K562 (cell line): Measurements from ENCODE around the gene CPA3. TPM values are rescaled to one million over a fixed set of nuclear protein-coding genes. Genes with fewer than 3 reads are reported as not detected.

Experiments used
- ATAC-seq: fragments of 200-7000 bp; cut with Tn5 transposase; 3 replicates; pipeline ENCODE4 v1.9.1; 2020; ENCODE audit warnings: moderate library complexity
- BruUV-seq: library from RNA; stranded (reverse); fragments of 400-500 nt; replicated peaks from 2 replicates; lab custom pipeline; 2021; lab: Mats Ljungman, UMichigan
- CTCF ChIA-PET: fragments of 300-600 bp; formaldehyde crosslinking; extraction: SDS; loops from one replicate; lab custom pipeline; 2021; ENCODE audit warnings: low intra/inter-chr PET ratio; lab: Yijun Ruan, JAX
- POLR2A ChIA-PET: fragments of 300-600, 350-650 bp; sonication (Branson Sonifier 250); formaldehyde crosslinking; extraction: SDS; loops from one replicate; lab custom pipeline; 2021; ENCODE audit warnings: antibody characterized with exemption, inconsistent platforms; lab: Yijun Ruan, JAX
- DNase-seq, 4 experiments: peaks; one replicate each; pipeline versions ENCODE4 v3.0.0 to v3.0.0-alpha.2; 2011 to 2018; ENCODE audit warnings: low spot score in 3 of 4, mixed read lengths in 3 of 4; ENCODE audit errors: extremely low read depth in 1 of 4
- FAIRE-seq: peaks from 2 replicates; lab custom pipeline; 2011; peaks lifted over from hg19 to GRCh38; lab: Jason Lieb, UNC
- H2AFZ ChIP-seq: 2 replicates; pipeline ENCODE4 v1.6.0; 2011; ENCODE audit warnings: low read depth, low read length, control low read depth, inconsistent platforms
- H3K27ac ChIP-seq: fragments of 200-600 bp; 3 replicates; pipeline ENCODE4 v1.8.0; 2011; ENCODE audit warnings: low read depth, mild to moderate bottlenecking, control low read depth, inconsistent platforms, low read length, moderate library complexity, mixed read lengths; ENCODE audit errors: extremely low read depth
- H3K27me3 ChIP-seq, 2 experiments: fragments of 300-600 bp in 1 of 2; 2 replicates in 1 of 2; 3 replicates in 1 of 2; pipeline versions ENCODE4 v1.6.0 to v1.8.0; 2011; ENCODE audit warnings: inconsistent platforms in 2 of 2, low read length in 2 of 2, mild to moderate bottlenecking in 1 of 2, mixed read lengths in 1 of 2, moderate library complexity in 1 of 2; ENCODE audit not compliant: control insufficient read depth in 2 of 2, insufficient read depth in 2 of 2
- H3K36me3 ChIP-seq: fragments of 300-600 bp; 3 replicates; pipeline ENCODE4 v1.8.0; 2011; ENCODE audit warnings: mild to moderate bottlenecking, low read length, inconsistent platforms; ENCODE audit not compliant: control insufficient read depth, insufficient read depth
- H3K4me1 ChIP-seq, 2 experiments: fragments of 200-600 bp in 1 of 2; replicated peaks in 1 of 2; 2 replicates in 1 of 2; 3 replicates in 1 of 2; pipeline versions ENCODE4 v1.5.1 to v1.8.0; 2011; ENCODE audit warnings: inconsistent platforms in 2 of 2, low read length in 2 of 2, mild to moderate bottlenecking in 1 of 2, mixed read lengths in 1 of 2, moderate library complexity in 1 of 2; ENCODE audit not compliant: control insufficient read depth in 2 of 2, insufficient read depth in 2 of 2
- H3K4me2 ChIP-seq: 2 replicates; pipeline ENCODE4 v1.6.1; 2011; ENCODE audit warnings: low read length, control low read depth, inconsistent platforms, mixed read lengths; ENCODE audit not compliant: insufficient read depth
- H3K4me3 ChIP-seq: fragments of 200-600 bp; sonication (generic), shearing (Covaris generic); 2 replicates; pipeline ENCODE4 v1.5.1; 2016; ENCODE audit warnings: control low read depth, inconsistent platforms
- H3K79me2 ChIP-seq: fragments of 200-600 bp; 3 replicates; pipeline ENCODE4 v1.8.0; 2011; ENCODE audit warnings: low read length, inconsistent platforms; ENCODE audit not compliant: control insufficient read depth, insufficient read depth
- H3K9ac ChIP-seq, 2 experiments: 2 replicates each; pipeline versions ENCODE4 v1.6.0 to v1.6.1; 2011; ENCODE audit warnings: low read depth in 2 of 2, low read length in 2 of 2, control low read depth in 1 of 2, inconsistent platforms in 1 of 2, mild to moderate bottlenecking in 1 of 2, mixed read lengths in 1 of 2; ENCODE audit not compliant: insufficient read depth in 1 of 2
- H3K9me1 ChIP-seq: one replicate; pipeline ENCODE4 v1.6.0; 2011; ENCODE audit warnings: inconsistent platforms, mild to moderate bottlenecking, low read length, moderate library complexity; ENCODE audit not compliant: control insufficient read depth, insufficient read depth
- H3K9me3 ChIP-seq: replicated peaks from 2 replicates; pipeline ENCODE4 v1.5.1; 2011; ENCODE audit warnings: low read depth, low read length, inconsistent platforms; ENCODE audit not compliant: control insufficient read depth, insufficient read depth
- H4K20me1 ChIP-seq: replicated peaks from 2 replicates; pipeline ENCODE4 v1.6.1; 2011; ENCODE audit warnings: low read length, inconsistent platforms, mixed read lengths; ENCODE audit not compliant: control insufficient read depth, insufficient read depth
- CBX3 ChIP-seq, 2 experiments: IDR thresholded peaks; 1 replicate in 1 of 2; 2 replicates in 1 of 2; pipeline ENCODE4 v1.6.1; 2012; ENCODE audit warnings: inconsistent platforms in 2 of 2, low read length in 2 of 2, borderline replicate concordance in 1 of 2, control low read depth in 1 of 2
- CSDE1 ChIP-seq, 2 experiments: fragments of 450-650 bp; IDR thresholded peaks; 2 replicates each; pipeline ENCODE4 v1.6.1; 2016; ENCODE audit warnings: mild to moderate bottlenecking in 1 of 2
- DLX4 ChIP-seq: fragments of 250-450 bp; sonication (Bioruptor Pico); IDR thresholded peaks from 2 replicates; pipeline ENCODE4 v1.6.1; 2021; ENCODE audit warnings: mild to moderate bottlenecking
- FOXJ2 ChIP-seq: fragments of 200-800 bp; sonication (Bioruptor generic); IDR thresholded peaks from 2 replicates; pipeline ENCODE4 v1.6.1; 2016; ENCODE audit warnings: missing genetic modification characterization, missing compliant biosample characterization
- HMG20B ChIP-seq: fragments of 250-450 bp; sonication (Bioruptor Pico); IDR thresholded peaks from 2 replicates; pipeline ENCODE4 v1.5.0; 2021; ENCODE audit warnings: mild to moderate bottlenecking
- ILF3 ChIP-seq: fragments of 450-650 bp; IDR thresholded peaks from 2 replicates; pipeline ENCODE4 v1.6.1; 2018; ENCODE audit warnings: antibody characterized with exemption, mild to moderate bottlenecking, moderate library complexity, borderline replicate concordance
- MLLT1 ChIP-seq, 2 experiments: fragments of 450-650 bp; IDR thresholded peaks; 2 replicates each; pipeline ENCODE4 v1.6.1; 2016
- POLR2G ChIP-seq: fragments of 200-400 bp; formaldehyde crosslinking; IDR thresholded peaks from 2 replicates; pipeline ENCODE4 v1.6.1; 2017; ENCODE audit warnings: low read depth, mild to moderate bottlenecking, antibody characterized with exemption, low read length, moderate library complexity
- SMAD3 ChIP-seq: fragments of 450-650 bp; formaldehyde crosslinking; conservative IDR thresholded peaks from 2 replicates; pipeline ENCODE4 v1.4.0; 2020; ENCODE audit warnings: mild to moderate bottlenecking
- THRB ChIP-seq: fragments of 450-650 bp; formaldehyde crosslinking; conservative IDR thresholded peaks from 2 replicates; pipeline ENCODE4 v1.4.0; 2022; ENCODE audit warnings: mild to moderate bottlenecking, missing genetic modification characterization
- TSC22D4 ChIP-seq: fragments of 450-650 bp; IDR thresholded peaks from 2 replicates; pipeline ENCODE4 v1.6.1; 2016; ENCODE audit warnings: missing genetic modification characterization, missing biosample characterization, control low read depth
- XRCC3 ChIP-seq: fragments of 450-650 bp; IDR thresholded peaks from 2 replicates; pipeline ENCODE4 v1.6.1; 2017; ENCODE audit warnings: mild to moderate bottlenecking, moderate library complexity
- ZBTB2 ChIP-seq: fragments of 450-650 bp; IDR thresholded peaks from 2 replicates; pipeline ENCODE4 v1.6.1; 2016; ENCODE audit warnings: antibody characterized with exemption
- ZNF41 ChIP-seq: fragments of 250-450 bp; sonication (Bioruptor Pico); conservative IDR thresholded peaks from 2 replicates; pipeline ENCODE4 v1.4.0; 2020; ENCODE audit warnings: mild to moderate bottlenecking
- ZNF586 ChIP-seq: fragments of 450-650 bp; formaldehyde crosslinking; conservative IDR thresholded peaks from 2 replicates; pipeline ENCODE4 v1.4.0; 2020; ENCODE audit warnings: mild to moderate bottlenecking, moderate library complexity
- ZNF695 ChIP-seq: fragments of 450-650 bp; formaldehyde crosslinking; IDR thresholded peaks from 2 replicates; pipeline ENCODE4 v1.4.0; 2020; ENCODE audit warnings: mild to moderate bottlenecking, moderate library complexity
- WGBS: fragments of 100-300 bp; shearing (Covaris generic); methylation state at CpG from one replicate; pipeline ENCODE4 v1.1.6; 2016; ENCODE audit warnings: low coverage, mixed read lengths; ENCODE audit not compliant: insufficient coverage; ENCODE audit errors: missing lambda C conversion rate; 5-methylcytosine and 5-hydroxymethylcytosine counted together
- in situ Hi-C: fragments of 300-500 bp; cut with MboI; formaldehyde crosslinking; loops from 4 replicates; pipeline ENCODE4 v1.15.0; 2018; ENCODE audit warnings: inconsistent platforms, mixed read lengths
- intact Hi-C: fragments of 100-400 bp; cut with micrococcal nuclease; formaldehyde crosslinking; loops from 2 replicates; pipeline ENCODE4 v1.14.2; 2022
- polyA plus RNA-seq, 8 experiments: library from polyadenylated mRNA; depleted of rRNA in 4 of 8; stranded (reverse) in 5 of 8; unstranded in 3 of 8; fragments of >200 nt; fragmentation: Nextera tagmentation in 2 of 8; fragmentation: Illumina TruSeq in 1 of 8; extraction: Ambion mirVana in 2 of 8; extraction: Trizol in 1 of 8; gene quantifications; 2 replicates each; pipeline versions ENCODE4 v1.2.1 to v1.2.3, GENCODE V29; 2011 to 2014; ENCODE audit warnings: inconsistent platforms in 1 of 8, missing spikeins in 1 of 8
- total RNA-seq, 7 experiments: library from RNA; depleted of rRNA in 6 of 7; stranded (reverse); fragments of >200 nt in 6 of 7; fragmentation: Illumina TruSeq in 2 of 7; extraction: Trizol in 2 of 7; gene quantifications; 2 replicates each; pipeline versions ENCODE4 v1.2.1 to v1.2.3, GENCODE V29; 2011 to 2021; ENCODE audit warnings: low replicate concordance in 1 of 7

CPA3 gene
- total and polyA plus RNA-seq, 9 of the 15 experiments (the other 6 are each of a cell fraction or from before 2014, with no cell fraction given): not detected

- H3K9ac ChIP-seq: no peak overlapping the region
- H3K79me2 ChIP-seq: no peaks in the 10 kb centered on the region
- no peaks in the 10 kb centered on the region for H3K9me3 ChIP-seq
- H3K9me1 ChIP-seq: no peaks in the 10 kb centered on the region
- ChIA-PET CTCF (no interaction called here), POLR2A (no interaction called here)
- no peak overlapping the region for H3K27ac ChIP-seq
- H2AFZ ChIP-seq: no peak overlapping the region
- in situ Hi-C loops: no loop called here
- no peaks in the 10 kb centered on the region for H4K20me1 ChIP-seq
- no peaks in the 10 kb centered on the region for H3K27me3 ChIP-seq
- no TSS peak for BruUV-seq
- no peak for TF ChIP-seq XRCC3
- TF ChIP-seq HMG20B (CRISPR knock-in tag): no peak
- TF ChIP-seq ZNF41: no peak
- TF ChIP-seq SMAD3: no peak
- no peak for TF ChIP-seq ZBTB2
- no peak for TF ChIP-seq ILF3
- no peak for TF ChIP-seq DLX4
- no peak for TF ChIP-seq TSC22D4 (tag)
- TF ChIP-seq CSDE1 (IDR thresholded peaks at IDR 0.05): no peak
- no peak for TF ChIP-seq POLR2G
- TF ChIP-seq ZNF695: no peak
- TF ChIP-seq FOXJ2 (tag): no peak
- no peak for TF ChIP-seq THRB (CRISPR knock-in tag)
- TF ChIP-seq CBX3 (IDR thresholded peaks at IDR 0.05; ENCODE audit: borderline replicate concordance in 1 of 2, low read length in 2 of 2): no peak
- TF ChIP-seq MLLT1 (IDR thresholded peaks at IDR 0.05): no peak
- TF ChIP-seq ZNF586: no peak
- 6% methylated on average over 2 of the region's 2 CpGs for WGBS
- FAIRE-seq (no peak), DNase-seq (no peak), ATAC-seq (no peak)
- H3K4me3 ChIP-seq: no peak overlapping the region
- intact Hi-C loops: no loop called here
- no peak overlapping the region for H3K4me2 ChIP-seq
- H3K4me1 ChIP-seq: no peaks in the 10 kb centered on the region
- H3K36me3 ChIP-seq: no peaks in the 10 kb centered on the region
Measured at GRCh38 chr3:148881286-148881685, 16.2 kb downstream of the CPA3 start.
